Occipital lobe (tissue), 2 donors: ENCODE results near the gene TNIP1. TPM values are rescaled to one million over a fixed set of nuclear protein-coding genes. Genes with fewer than 3 reads are reported as not detected.

Experiments used
- DNase-seq: peaks from one replicate; lab custom pipeline; 2025; lab: John Stamatoyannopoulos, UW
- total RNA-seq: library from RNA; depleted of rRNA; stranded (reverse); fragments of >200 nt; gene quantifications from one replicate; pipeline ENCODE4 v1.2.3, GENCODE V29; 2014

TNIP1 gene
- total RNA-seq, 1 donor from 2014 or later = 18.1 TPM

DNA sequence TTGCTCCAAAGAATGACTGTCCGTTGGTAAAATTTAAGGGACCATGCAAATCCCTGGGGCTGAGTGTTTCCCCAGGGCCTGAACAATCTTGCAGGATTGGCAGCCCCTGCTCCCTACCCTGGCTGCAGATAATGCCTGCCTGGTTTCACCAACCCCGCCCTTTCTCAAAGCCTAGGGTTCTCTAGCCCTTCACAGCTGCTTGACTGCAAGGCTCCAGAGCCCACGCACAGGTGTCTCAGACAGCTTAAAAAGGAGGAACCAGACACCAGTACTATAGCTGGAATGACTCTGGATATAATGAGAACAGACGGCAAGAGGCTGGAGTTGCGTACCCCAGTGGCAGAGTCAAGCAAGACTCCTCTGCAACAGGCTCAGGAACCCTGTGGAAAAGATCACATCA is 25.2 kb upstream of the TNIP1 start:
- DNase-seq = no peak

- DNase-seq = no peak
Observed at GRCh38 chr5:151105561-151105960, 24.7 kb upstream of the TNIP1 start.

DNA sequence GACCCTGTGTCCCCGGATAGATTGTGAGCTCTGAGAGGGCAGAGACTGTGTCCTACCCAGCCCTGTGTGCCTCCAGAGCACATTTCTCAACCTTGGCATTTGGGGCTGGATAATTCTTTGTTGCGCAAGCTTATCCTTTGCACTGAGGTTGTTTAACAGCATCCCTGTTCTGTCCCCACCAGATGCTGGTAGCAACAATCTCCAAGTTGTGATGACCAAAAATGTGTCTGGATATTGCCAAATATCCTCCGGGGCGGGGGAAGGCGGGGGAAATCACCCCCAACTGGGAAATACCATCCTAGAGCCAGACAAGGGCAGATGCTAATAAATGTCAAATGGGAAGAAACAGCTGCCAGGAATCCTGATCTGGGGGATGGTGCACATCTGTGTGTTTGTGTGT is 24.0 kb upstream of the TNIP1 start:
- DNase-seq = no peak

- no peak for DNase-seq
Observed at GRCh38 chr5:151101746-151102145, 20.9 kb upstream of the TNIP1 start.

GRCh38 chr5:151101151-151101550 is 20.3 kb upstream of the TNIP1 start:
- no peak for DNase-seq

GRCh38 chr5:151100681-151101080 is 19.8 kb upstream of the TNIP1 start:
- no peak for DNase-seq

- DNase-seq = no peak
Observed at GRCh38 chr5:151098768-151099121, 17.9 kb upstream of the TNIP1 start.

DNA sequence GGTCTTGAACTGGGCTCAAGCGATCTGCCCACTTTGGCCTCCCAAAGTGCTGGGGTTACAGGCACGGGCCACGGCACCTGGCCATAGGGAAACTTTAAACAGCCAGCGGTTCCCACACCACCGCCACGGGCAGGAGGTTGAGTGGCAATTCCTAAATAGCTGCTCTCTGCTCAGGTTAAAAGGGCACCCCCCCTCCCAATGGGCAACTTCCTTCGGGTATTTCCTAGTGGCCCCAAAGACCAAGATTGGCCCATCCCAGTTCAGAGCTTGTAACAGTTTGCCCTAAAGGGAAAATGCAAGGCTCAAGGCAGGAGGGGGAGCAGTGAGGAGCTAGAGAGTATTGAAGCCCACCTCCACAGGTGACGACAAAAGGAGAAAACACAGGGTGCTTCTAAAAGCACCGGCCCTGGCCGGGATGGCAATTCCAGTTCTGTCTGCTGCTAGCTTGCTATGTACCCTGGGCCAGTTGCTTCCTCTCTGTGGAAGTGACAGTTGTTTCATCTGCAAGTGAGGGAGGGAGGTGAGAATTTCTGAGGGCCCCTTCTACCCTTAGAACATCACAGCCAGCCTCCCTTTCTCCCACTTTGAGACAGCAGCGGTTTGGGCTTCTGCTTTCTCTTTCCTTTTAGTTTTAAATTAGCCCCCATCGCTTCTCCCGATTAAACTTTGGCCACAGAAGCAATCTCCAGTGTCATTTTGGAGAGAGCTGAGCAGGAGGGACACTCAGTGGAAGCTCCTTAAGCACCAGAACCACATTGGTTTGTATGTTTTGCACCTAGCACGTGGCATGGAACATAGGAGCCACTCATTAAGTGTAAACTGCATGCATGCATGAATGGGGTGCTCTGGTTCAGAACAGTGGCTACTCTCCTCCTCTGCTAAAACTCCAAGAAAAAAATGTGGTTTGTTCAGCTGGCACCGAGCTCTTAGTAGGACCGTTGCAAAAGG is 17.3 kb upstream of the TNIP1 start:
- no peak for DNase-seq

DNA sequence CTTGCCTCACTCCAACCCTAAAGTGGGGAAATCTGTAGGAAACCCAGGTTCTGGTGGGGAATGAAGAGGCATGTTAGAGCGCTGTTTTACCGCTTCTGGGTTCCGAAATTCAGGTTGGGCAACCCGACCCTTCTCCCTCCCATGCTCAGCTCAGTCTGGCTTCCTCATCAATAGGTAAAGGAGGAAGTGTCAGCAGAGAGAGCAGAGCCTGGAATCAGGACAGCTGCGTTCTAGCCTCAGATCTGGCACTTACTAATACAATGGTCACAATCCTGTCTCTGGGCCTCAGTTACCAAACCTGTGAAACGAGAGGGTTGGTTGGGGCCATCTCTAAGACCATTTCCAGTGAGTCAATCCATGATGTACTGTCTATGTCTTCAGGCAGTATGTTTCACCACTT is 16.2 kb upstream of the TNIP1 start:
- no peak for DNase-seq

DNA sequence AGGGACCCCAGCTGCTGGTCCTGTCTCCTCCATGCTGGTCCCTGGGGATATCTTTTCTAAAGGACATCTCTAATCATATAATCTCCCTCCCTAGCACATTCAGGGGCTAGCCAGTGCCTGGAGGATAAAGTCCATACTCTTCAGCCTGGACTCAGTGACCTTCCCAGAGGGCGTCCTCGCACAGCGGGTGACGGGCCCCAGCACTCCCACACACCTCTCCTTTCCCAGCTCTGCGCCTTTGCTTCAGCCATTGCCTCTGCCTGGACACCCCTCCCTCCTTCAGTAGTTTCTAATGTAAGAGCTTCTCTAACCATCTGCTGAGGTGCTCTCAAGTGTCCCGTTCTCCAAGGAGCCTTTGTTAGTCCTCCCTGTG is 15.2 kb upstream of the TNIP1 start:
- no peak for DNase-seq

- no peak for DNase-seq
Observed at GRCh38 chr5:151095341-151096000, 14.6 kb upstream of the TNIP1 start.

DNA sequence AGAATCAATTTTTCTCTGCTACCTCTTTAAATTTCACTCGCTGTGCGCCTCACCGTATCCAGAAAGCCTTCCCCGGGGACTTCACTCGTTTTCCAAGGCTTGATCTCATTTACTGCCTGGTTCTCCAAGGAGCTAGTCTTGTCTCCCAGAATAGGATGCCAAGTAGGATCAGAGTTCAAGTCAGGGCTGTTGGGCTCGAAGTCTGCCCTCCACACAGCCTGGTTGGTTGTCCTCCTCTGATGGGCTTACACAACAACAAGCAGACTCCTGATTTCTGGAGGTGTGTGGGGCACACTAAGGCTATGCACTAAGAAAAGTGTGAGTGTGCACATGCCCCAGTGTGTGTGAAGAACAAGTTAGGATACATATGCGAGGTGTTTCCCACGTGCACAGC is 14.0 kb upstream of the TNIP1 start:
- no peak for DNase-seq

DNA sequence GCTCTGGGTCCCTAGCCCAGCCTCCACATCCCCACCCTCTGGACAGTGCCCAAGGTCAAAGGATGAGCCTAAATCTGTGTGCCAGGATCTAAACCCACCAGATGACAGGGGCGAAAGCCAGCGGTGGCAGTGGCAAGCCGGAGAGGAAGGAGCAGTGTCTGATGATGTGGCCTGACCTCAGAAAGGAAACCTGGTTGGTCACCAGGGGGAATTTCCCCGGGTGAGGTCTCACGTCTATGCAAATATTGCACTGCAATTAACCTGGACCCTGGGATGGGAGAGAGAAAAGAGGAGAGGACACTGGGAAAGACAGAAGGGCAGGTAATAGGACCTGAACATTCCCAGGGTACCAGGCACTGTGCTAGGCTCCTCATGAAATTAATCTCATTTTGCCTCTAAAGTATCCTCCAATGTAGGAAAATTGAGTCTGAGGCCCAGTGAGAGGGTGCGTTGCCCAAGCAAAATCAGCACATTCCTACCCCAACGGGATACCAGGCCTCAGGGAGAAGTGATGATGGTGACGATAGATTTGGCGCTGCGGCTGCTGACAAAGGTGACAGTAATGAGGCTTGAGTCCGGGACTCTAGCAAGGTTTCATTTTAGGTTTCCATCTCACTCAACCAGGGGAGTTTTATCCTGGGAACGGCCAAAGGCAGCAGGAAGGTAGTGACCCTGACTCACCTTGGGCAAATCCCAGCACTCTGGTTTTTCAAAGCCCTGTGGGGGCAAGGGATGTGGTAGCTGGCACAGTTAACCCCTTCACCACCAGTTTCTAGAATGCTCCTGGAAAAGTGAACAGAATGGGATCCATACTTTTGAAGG is 13.4 kb upstream of the TNIP1 start:
- DNase-seq = no peak

DNA sequence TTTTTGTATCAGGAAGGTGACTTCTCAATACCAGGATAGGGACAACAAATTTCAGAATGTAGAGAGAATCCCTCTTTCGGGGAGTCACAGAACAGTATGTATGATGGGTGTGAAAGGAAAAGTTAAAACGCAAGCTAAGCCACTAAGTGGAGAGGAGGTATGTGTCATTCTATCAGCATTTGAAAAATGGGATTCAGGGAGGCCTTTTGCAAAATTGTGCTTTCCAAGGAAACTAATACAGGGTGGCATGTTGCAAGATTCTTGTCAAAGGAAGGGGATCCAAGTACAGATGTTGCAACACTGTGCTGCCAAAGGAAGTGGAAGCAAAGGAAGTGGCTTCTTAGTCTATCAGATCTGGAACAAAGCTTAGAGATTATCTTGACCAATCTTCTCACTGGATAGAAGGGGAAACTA is 12.6 kb upstream of the TNIP1 start:
- DNase-seq = no peak

- DNase-seq = no peak
Observed at GRCh38 chr5:151092762-151093161, 11.9 kb upstream of the TNIP1 start.

- no peak for DNase-seq
Observed at GRCh38 chr5:151089726-151090125, 8.9 kb upstream of the TNIP1 start.

DNA sequence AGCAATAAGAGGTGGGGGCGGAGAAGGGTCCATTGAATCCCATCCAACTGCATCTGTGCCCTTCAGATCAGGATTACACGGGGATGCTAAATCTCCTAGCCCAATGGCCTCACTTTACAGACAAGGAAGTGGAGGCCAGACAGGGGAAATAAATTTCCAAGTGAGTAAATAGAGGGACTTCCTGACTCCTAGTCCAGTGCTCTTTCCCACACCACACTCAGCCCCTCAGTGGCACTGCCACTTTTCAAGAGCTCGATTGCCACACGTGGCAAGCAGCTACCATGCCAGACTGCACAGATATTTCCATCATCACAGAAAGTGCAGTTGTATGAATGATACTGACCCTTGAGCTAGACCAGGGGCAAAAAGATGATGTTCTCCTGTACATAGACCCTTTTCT is 8.2 kb upstream of the TNIP1 start:
- no peak for DNase-seq

DNA sequence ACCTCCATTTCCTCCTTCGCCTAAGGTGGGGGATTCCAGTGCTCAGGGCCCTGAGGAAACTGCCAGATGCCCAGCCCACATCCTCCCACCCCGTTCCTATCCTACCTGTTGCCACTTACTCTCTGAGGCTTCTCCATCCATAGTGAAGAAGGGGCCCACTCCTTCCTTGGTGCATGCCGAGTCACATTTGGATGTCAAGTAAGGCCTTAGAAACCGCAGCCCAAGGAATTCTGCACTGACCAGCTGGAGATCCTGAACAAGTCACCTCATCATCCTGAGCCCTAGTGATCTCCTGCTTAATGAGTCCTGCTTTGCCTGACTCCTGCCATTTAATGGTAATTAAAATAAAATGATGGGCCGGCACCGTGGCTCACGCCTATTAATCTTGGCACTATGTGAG is 6.7 kb upstream of the TNIP1 start:
- DNase-seq = no peak

GRCh38 chr5:151086905-151087360 is 6.1 kb upstream of the TNIP1 start:
- DNase-seq = no peak

DNA sequence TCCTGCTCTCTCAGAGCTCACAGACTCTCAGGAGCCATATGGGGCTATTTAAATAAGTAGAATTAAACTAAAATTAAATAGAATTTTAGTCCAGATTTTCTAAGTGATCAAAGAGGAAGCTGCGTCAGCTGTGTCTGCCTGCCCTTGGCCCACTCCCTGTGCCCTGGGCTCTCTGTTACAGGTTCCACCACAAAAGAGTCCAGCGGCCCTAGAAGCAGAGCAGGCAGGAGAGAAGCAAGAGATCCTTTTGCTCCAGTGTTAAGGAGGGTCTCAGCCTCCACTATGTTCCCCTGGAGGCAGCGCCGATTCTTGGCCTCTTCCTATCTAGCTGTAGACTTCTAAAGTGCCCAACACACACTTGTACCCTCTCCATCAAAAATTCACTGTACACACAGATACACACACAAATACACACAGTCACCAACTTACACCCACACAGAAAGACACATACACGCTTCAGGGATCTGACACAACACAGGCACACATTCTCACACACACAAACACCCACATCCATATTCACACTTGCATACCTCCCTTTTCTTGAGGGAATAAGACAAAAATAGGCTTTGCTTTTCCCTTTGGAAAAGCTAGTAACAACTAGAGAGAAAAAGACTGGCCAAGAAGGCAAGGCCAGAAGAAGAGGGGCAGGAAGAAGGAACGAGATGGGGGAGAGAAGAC is 5.5 kb upstream of the TNIP1 start:
- DNase-seq = no peak

DNA sequence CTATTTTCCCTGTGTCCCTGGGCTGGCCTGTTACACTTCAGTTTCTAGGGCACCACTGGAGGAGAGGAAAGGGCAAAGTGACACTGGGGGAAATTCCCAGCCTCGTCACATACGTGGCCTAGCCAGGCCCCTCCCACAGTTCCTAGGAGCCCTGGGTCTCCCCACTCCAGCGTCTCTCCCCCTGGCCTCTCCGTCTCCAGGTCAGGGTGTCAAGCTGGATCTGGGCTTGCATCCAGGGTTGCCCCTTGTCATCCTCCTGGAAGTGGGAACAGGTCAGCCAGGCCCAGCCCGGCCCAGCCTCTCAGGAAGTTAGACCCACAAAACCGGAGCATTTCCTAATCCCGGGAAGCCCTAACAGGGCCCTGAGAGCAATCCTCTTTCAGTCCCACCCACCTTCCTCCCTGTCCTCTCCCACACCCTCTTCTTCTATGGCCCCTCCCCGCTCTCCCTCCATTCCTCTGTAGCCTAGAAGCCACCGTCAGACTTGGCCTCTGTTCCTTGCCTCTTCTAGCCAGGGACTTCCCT is 4.7 kb upstream of the TNIP1 start:
- DNase-seq = no peak
